Activated CD8-positive, alpha-beta T cell treated with anti-CD3 and anti-CD28 coated beads for 36 hours (primary cell): ENCODE measurements around the gene ZNF630. TPM values are rescaled to one million over a fixed set of nuclear protein-coding genes. Genes with fewer than 3 reads are reported as not detected.
"Not testable (repeated sequence)": the region's sequence is repeated elsewhere in the genome, so short reads cannot be mapped to it uniquely, and the experiment has no call there.

Experiments used
- ATAC-seq: fragments of 200-7000 bp; cut with Tn5 transposase; one replicate; pipeline ENCODE4 v1.10.0; 2021; ENCODE audit warnings: mild to moderate bottlenecking, moderate library complexity
- CTCF ChIA-PET: fragments of 350-600 bp; sonication (Branson Sonifier 250); formaldehyde crosslinking; loops from one replicate; lab custom pipeline; 2021; ENCODE audit warnings: antibody characterized with exemption; lab: Charles Lee
- POLR2A ChIA-PET: fragments of 350-600 bp; sonication (Branson Sonifier 250); formaldehyde crosslinking; loops from one replicate; lab custom pipeline; 2021; ENCODE audit warnings: antibody characterized with exemption; lab: Charles Lee
- DNase-seq: peaks from one replicate; pipeline ENCODE4 v3.0.0-alpha.2; 2020
- H3K27ac Mint-ChIP-seq: one replicate; pipeline ENCODE4 v1.8.0; 2021; ENCODE audit warnings: mild to moderate bottlenecking, mixed read lengths
- H3K27me3 Mint-ChIP-seq: one replicate; pipeline ENCODE4 v1.8.0; 2021; ENCODE audit warnings: mixed read lengths
- H3K36me3 Mint-ChIP-seq: one replicate; pipeline ENCODE4 v1.8.0; 2021; ENCODE audit warnings: low read depth, mixed read lengths
- H3K4me1 Mint-ChIP-seq: one replicate; pipeline ENCODE4 v1.8.0; 2021; ENCODE audit warnings: low read depth, mixed read lengths
- H3K4me3 Mint-ChIP-seq: one replicate; pipeline ENCODE4 v1.8.0; 2021; ENCODE audit warnings: mild to moderate bottlenecking, moderate library complexity, mixed read lengths
- H3K9me3 Mint-ChIP-seq: one replicate; pipeline ENCODE4 v1.8.0; 2021; ENCODE audit warnings: mixed read lengths
- CTCF ChIP-seq: fragments of 200-600 bp; IDR thresholded peaks from one replicate; pipeline ENCODE4 v1.8.0; 2022; ENCODE audit warnings: antibody characterized with exemption, mild to moderate bottlenecking
- intact Hi-C: fragments of 100-400 bp; cut with micrococcal nuclease; formaldehyde crosslinking; loops from one replicate; pipeline ENCODE4 v1.10.0; 2022
- total RNA-seq, 2 experiments: library from RNA; stranded (reverse); gene quantifications; one replicate each; pipeline ENCODE4 v1.2.3, GENCODE V29; 2021

ZNF630 gene
- total RNA-seq, 2 experiments from 2014 or later: 1.7 to 1.9 TPM

DNA sequence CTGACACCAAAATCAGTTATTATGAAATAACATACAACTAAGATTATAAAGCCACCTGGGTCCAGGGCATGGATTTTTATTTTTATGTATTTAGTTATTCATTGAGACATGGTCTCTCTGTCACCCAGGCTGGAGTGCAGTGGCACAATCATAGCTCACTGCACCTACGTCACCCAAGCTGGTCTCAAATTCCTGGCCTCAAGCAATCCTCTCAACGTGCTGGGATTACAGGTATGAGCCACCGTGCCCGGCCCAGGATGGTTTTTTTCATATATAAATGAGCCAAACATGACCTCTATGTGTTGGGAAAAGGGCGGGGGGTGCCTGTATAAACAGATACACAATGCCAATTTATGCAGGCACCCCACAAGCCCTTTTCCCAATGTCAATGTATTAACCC is 24.6 kb downstream of the ZNF630 start:
- no peaks in the 10 kb centered on the region for H3K9me3 Mint-ChIP-seq
- H3K36me3 Mint-ChIP-seq: no peaks in the 10 kb centered on the region
- no peaks in the 10 kb centered on the region for H3K27me3 Mint-ChIP-seq
- POLR2A ChIA-PET: interaction anchor here (0.6 kb wide), 1 partner anchor 946 kb away, joined by 3 read pairs; no protein-coding TSS in a partner anchor
- CTCF ChIA-PET: no interaction called here
- no peak overlapping the region for H3K27ac Mint-ChIP-seq
- intact Hi-C loops: no loop called here
- ATAC-seq: no peak
- no peak for TF ChIP-seq CTCF
- H3K4me3 Mint-ChIP-seq: no peak overlapping the region
- no peak for DNase-seq
- H3K4me1 Mint-ChIP-seq: no peaks in the 10 kb centered on the region

DNA sequence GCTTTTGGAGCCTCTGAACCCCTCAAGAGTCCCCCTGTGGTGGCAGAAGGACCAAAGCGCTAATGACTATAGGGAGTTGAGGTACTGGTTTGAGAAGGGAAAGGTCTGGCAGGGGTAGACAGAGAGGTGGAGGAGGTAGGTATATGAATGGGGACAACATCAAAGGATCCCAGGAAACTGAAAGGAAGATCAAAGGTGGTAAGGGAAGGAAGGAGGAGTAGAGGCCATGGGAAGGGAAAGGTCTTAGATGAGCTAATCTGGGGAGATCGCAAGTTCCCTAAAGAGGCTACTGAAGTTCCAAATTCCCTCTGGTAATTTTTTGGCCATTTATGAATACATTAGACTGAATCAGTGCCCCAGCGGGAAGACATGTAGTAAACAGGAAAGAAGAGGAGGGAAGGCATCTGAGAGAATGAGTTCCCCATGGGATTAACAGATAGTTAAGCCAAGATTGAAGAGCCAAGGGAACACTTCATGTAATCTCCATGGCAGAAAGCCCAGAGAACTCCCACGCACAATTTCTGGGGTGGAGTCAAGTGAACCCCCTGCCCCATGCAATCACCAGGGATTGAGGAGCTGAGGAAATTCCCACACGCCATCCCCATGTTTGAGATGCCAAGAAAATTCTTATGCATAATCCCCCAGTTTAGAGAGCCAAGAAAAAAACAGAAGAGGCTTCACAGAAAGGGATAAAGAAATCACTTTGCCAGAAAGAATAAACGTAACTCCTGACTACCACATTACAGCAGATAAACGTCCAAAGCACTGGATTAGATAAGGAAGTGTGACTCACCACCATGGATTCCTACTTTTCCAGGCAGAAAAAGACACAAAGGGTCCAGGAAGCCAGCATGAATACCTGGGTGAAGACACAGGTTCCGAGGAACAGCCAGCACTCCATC is 25.8 kb downstream of the ZNF630 start:
- Mint-ChIP-seq H3K4me3 (no peak overlapping the region), H3K36me3 (no peaks in the 10 kb centered on the region), H3K27ac (no peak overlapping the region), H3K9me3 (no peaks in the 10 kb centered on the region), H3K4me1 (no peaks in the 10 kb centered on the region), H3K27me3 (no peaks in the 10 kb centered on the region)
- CTCF ChIA-PET: no interaction called here
- DNase-seq (no peak), ATAC-seq (no peak)
- intact Hi-C loops: no loop called here
- POLR2A ChIA-PET: interaction anchor here (1.0 kb wide), 1 partner anchor 158 kb away, joined by 4 read pairs; no protein-coding TSS in a partner anchor
- TF ChIP-seq CTCF: no peak

DNA sequence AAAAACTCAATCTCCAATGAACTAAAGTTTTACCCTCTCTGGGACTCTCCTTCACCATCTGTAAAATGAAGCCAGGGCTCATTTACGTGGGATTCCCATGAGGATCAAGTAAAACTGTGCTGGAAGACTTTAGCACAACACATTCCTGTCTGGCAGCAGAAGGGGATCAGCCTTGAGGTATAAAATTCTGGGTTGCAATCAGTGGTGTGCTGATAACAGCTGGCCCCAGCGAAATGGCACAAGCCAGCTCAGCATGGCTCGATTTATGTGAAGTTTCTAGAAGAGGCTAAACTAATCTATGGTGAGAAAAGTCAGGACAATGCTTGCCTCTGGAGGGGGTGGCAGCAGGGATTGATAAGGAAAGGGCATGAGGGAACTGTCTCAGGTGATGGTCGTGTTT is 28.4 kb downstream of the ZNF630 start:
- no peaks in the 10 kb centered on the region for H3K36me3 Mint-ChIP-seq
- no peak for TF ChIP-seq CTCF

GRCh38 chrX:48035891-48036290 is 35.5 kb downstream of the ZNF630 start:
- ATAC-seq (no peak), DNase-seq (no peak)
- ChIA-PET POLR2A (no interaction called here), CTCF (no interaction called here)
- intact Hi-C loops: no loop called here
- no peaks in the 10 kb centered on the region for H3K27me3 Mint-ChIP-seq
- H3K4me3 Mint-ChIP-seq: no peak overlapping the region
- no peak for TF ChIP-seq CTCF
- H3K9me3 Mint-ChIP-seq: no peaks in the 10 kb centered on the region
- H3K36me3 Mint-ChIP-seq: no peaks in the 10 kb centered on the region
- no peaks in the 10 kb centered on the region for H3K4me1 Mint-ChIP-seq
- H3K27ac Mint-ChIP-seq: no peak overlapping the region

More for the DNA sequence above, 28.4 kb downstream of the ZNF630 start:
- ATAC-seq (no peak), DNase-seq (no peak)
- ChIA-PET POLR2A (no interaction called here), CTCF (interaction anchor here (1.4 kb wide), 1 partner anchor 16 kb away, joined by 4 read pairs; no protein-coding TSS in a partner anchor)
- intact Hi-C loops: no loop called here
- Mint-ChIP-seq H3K4me1 (no peaks in the 10 kb centered on the region), H3K27ac (no peak overlapping the region), H3K4me3 (no peak overlapping the region), H3K9me3 (no peaks in the 10 kb centered on the region), H3K27me3 (no peaks in the 10 kb centered on the region)

DNA sequence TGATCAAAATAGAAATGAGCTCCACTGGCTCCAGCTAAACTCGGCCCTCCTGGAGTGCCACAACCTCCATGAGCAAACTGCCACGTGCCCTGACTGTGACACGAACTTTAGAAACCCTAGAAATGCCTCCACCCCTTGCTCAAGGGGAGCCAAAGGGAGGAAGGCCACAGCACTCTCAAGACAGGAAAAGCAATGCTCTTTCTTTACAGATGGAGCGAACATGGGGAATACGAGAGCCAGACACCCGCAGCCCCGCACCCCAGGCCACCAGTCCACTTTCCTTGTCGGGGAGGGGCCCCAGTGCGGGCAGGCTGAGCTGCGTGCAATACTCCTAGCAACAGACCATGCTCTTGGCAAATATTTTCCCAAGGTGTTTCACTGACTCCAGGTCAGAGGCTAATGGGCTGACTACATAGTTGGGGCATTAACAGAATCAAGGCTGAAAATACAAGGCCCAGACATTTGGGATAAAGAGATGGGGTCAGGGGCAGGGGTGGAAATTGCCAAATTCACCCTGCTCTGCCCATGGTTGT is 40.7 kb downstream of the ZNF630 start:
- ATAC-seq, H3K9me3 Mint-ChIP-seq, H3K4me1 Mint-ChIP-seq, CTCF ChIA-PET, H3K27me3 Mint-ChIP-seq, DNase-seq, H3K4me3 Mint-ChIP-seq, H3K27ac Mint-ChIP-seq, POLR2A ChIA-PET, intact Hi-C loops, H3K36me3 Mint-ChIP-seq: not testable (repeated sequence)
